Uterus (tissue), 4 donors: Measurements from ENCODE around the gene NDUFS4. TPM values are rescaled to one million over a fixed set of nuclear protein-coding genes. Genes with fewer than 3 reads are reported as not detected.

Experiments
- DNase-seq, 2 donors: peaks; one replicate each; pipeline ENCODE4 v3.0.0-alpha.2; 2019 to 2020
- H3K27ac ChIP-seq, 2 donors: fragments of 200-600 bp; sonication (generic); 1 replicate in 1 of 2; 2 replicates in 1 of 2; pipeline ENCODE4 v1.5.1; 2016 to 2018
- H3K27me3 ChIP-seq, 2 donors: fragments of 200-600 bp; sonication (generic); one replicate each; pipeline ENCODE4 v1.5.1; 2018 to 2019; ENCODE audit warnings: control low read depth in 1 of 2
- H3K36me3 ChIP-seq, 2 donors: fragments of 200-600 bp; sonication (generic); one replicate each; pipeline ENCODE4 v1.5.1; 2019; ENCODE audit warnings: control low read depth in 1 of 2
- H3K4me1 ChIP-seq, 2 donors: fragments of 200-600 bp; sonication (generic); one replicate each; pipeline ENCODE4 v1.5.1; 2018 to 2019; ENCODE audit warnings: control low read depth in 1 of 2
- H3K4me3 ChIP-seq, 2 donors: fragments of 200-600 bp; sonication (generic); 1 replicate in 1 of 2; 2 replicates in 1 of 2; pipeline ENCODE4 v1.5.1; 2018 to 2019; ENCODE audit warnings: mild to moderate bottlenecking in 1 of 2
- H3K9me3 ChIP-seq, 2 donors: fragments of 200-600 bp; sonication (generic); one replicate each; pipeline ENCODE4 v1.5.1; 2019; ENCODE audit warnings: control low read depth in 1 of 2
- CTCF ChIP-seq, 4 experiments: fragments of 200-600 bp in 2 of 4; fragments of 450-650 bp in 2 of 4; sonication (generic) in 2 of 4; IDR thresholded peaks; one replicate each; pipeline ENCODE4 v1.5.1; 2016 to 2019; ENCODE audit warnings: antibody characterized with exemption in 4 of 4, mild to moderate bottlenecking in 2 of 4, moderate library complexity in 1 of 4
- POLR2A ChIP-seq, 2 donors: fragments of 450-650 bp; IDR thresholded peaks; one replicate each; pipeline ENCODE4 v1.6.1; 2016; ENCODE audit warnings: antibody characterized with exemption in 2 of 2, mild to moderate bottlenecking in 1 of 2, moderate library complexity in 1 of 2
- intact Hi-C: fragments of 100-400 bp; cut with DNase I; formaldehyde crosslinking; loops from one replicate; pipeline ENCODE4 v1.15.1; 2023; ENCODE audit warnings: low total_unique reads
- total RNA-seq, 4 donors: library from RNA; depleted of rRNA in 3 of 4; stranded (reverse); fragments of >200 nt in 3 of 4; gene quantifications; one replicate each; pipeline versions ENCODE4 v1.1.0 to v1.2.4, GENCODE V29; 2014 to 2023
- donor health status: DM: yes; HTN: yes; CAD: no.

NDUFS4 gene
- total RNA-seq, 4 donors from 2014 or later = 63.2 to 106 (median 92.2) TPM

DNA sequence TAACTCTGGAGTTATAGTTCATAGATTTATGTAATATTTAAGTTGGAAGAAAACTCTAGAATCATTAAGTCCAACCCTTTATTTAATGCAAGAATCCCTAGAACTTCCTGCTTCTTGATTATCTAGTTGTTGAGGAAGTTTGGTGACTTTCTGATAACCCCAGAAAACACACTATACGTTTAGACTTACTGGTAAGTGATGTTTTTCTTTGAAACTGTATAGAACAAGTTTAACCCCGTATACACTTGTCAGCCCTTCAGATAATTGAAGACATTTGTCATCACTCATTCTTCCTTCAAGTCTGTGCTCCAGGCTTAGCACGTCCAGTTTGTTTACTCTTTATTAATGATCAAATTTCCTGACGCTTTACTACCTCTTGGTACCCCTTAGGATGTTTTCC lies 9.0 kb downstream of the NDUFS4 start:
- no peaks in the 10 kb centered on the region for H3K36me3 ChIP-seq
- no peak overlapping the region for H3K4me3 ChIP-seq
- TF ChIP-seq POLR2A (IDR thresholded peaks at IDR 0.05) (no peak), CTCF (IDR thresholded peaks at IDR 0.05) (no peak)
- intact Hi-C loops = no loop called here
- no peaks in the 10 kb centered on the region for H3K27me3 ChIP-seq
- H3K9me3 ChIP-seq = no peaks in the 10 kb centered on the region
- DNase-seq = no peak
- H3K27ac ChIP-seq = no peak overlapping the region
- H3K4me1 ChIP-seq = peaks cover 0 to 6% of the 10 kb centered on the region in 2 donors

DNA sequence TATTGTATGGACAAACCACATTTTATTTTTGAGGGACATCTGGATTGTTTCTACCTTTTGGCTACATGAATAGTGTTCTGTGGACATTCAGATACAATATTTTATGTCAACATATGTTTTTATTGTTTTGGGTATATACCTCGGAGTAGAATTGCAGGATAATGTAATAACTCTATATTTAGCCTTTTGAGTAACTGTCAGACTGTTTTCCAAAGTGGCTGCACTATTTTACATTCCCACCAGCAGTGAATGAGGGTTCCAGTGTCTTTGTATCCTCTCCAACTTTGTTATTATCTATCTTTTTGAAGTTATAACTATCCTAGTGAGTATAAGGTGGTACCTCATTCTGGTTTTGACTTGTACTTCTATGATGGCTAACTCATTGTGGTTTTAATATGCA lies 11.0 kb downstream of the NDUFS4 start:
- peaks cover 0 to 6% of the 10 kb centered on the region in 2 donors for H3K4me1 ChIP-seq
- no peak overlapping the region for H3K27ac ChIP-seq
- intact Hi-C loops = no loop called here
- no peak for DNase-seq
- no peak overlapping the region for H3K4me3 ChIP-seq
- no peaks in the 10 kb centered on the region for H3K9me3 ChIP-seq
- no peaks in the 10 kb centered on the region for H3K27me3 ChIP-seq
- no peaks in the 10 kb centered on the region for H3K36me3 ChIP-seq
- TF ChIP-seq CTCF (IDR thresholded peaks at IDR 0.05) (no peak), POLR2A (IDR thresholded peaks at IDR 0.05) (no peak)

DNA sequence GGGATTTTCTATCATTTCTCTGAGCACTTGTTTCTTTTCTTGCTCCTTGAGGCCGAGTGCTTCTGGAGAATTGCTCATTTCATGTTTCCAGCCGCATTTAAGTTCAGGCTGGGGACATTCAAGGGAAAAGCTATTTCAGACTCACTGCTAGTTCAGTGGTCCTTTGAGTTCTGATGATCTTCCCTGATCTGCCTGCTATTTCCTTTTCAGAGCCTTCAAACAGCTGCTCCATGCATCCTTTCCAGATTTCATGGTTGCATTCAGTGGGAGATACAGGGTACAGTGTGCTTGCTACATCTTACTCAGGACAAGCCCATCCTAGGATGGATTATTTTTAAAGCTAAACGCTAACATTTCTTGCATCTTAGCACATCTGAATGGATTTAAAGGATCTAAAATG lies 14.7 kb downstream of the NDUFS4 start:
- Histone ChIP-seq H3K27ac (no peak overlapping the region), H3K27me3 (no peaks in the 10 kb centered on the region), H3K4me1 (no peaks in the 10 kb centered on the region), H3K4me3 (no peak overlapping the region), H3K9me3 (no peaks in the 10 kb centered on the region), H3K36me3 (no peaks in the 10 kb centered on the region)
- TF ChIP-seq POLR2A (IDR thresholded peaks at IDR 0.05) = no peak
- TF ChIP-seq CTCF (IDR thresholded peaks at IDR 0.05) = no peak
- no peak for DNase-seq
- intact Hi-C loops = no loop called here

GRCh38 chr5:53575831-53576230 lies 15.4 kb downstream of the NDUFS4 start:
- no peaks in the 10 kb centered on the region for H3K9me3 ChIP-seq
- no peak overlapping the region for H3K4me3 ChIP-seq
- H3K27me3 ChIP-seq = no peaks in the 10 kb centered on the region
- H3K27ac ChIP-seq = no peak overlapping the region
- no peaks in the 10 kb centered on the region for H3K36me3 ChIP-seq
- DNase-seq = no peak
- intact Hi-C loops = no loop called here
- no peaks in the 10 kb centered on the region for H3K4me1 ChIP-seq
- no peak for TF ChIP-seq CTCF (IDR thresholded peaks at IDR 0.05)
- TF ChIP-seq POLR2A (IDR thresholded peaks at IDR 0.05) = no peak

- Histone ChIP-seq H3K27ac (no peak overlapping the region), H3K4me1 (no peaks in the 10 kb centered on the region), H3K27me3 (no peaks in the 10 kb centered on the region), H3K4me3 (no peak overlapping the region), H3K36me3 (no peaks in the 10 kb centered on the region), H3K9me3 (no peaks in the 10 kb centered on the region)
- intact Hi-C loops = no loop called here
- DNase-seq = no peak
- TF ChIP-seq POLR2A (IDR thresholded peaks at IDR 0.05) (no peak), CTCF (IDR thresholded peaks at IDR 0.05) (no peak)
Measured at GRCh38 chr5:53576674-53577073, 16.2 kb downstream of the NDUFS4 start.
